Gastrocnemius medialis (tissue), 4 donors: ENCODE data around the gene RAD23A. TPM values are rescaled to one million over a fixed set of nuclear protein-coding genes. Genes with fewer than 3 reads are reported as not detected.

Experiments used
- ATAC-seq, 2 donors: fragments of 150-250 bp; one replicate each; pipeline ENCODE4 v1.9.1; 2016
- DNase-seq, 2 donors: peaks; one replicate each; pipeline ENCODE4 v3.0.0-alpha.2; 2019
- H3K27ac ChIP-seq, 4 donors: fragments of 200-600 bp; sonication (generic); 1 replicate in 1 of 4; 2 replicates in 3 of 4; pipeline ENCODE4 v1.5.1; 2016 to 2018; ENCODE audit warnings: mild to moderate bottlenecking in 2 of 4, moderate library complexity in 1 of 4
- H3K27me3 ChIP-seq, 3 donors: fragments of 200-600 bp; sonication (generic) in 2 of 3; 1 replicate in 1 of 3; 2 replicates in 2 of 3; pipeline versions ENCODE4 v1.5.1 to v1.6.0; 2016 to 2019; ENCODE audit warnings: mild to moderate bottlenecking in 1 of 3, moderate library complexity in 1 of 3
- H3K36me3 ChIP-seq, 2 donors: fragments of 200-600 bp; sonication (generic) in 1 of 2; one replicate each; pipeline ENCODE4 v1.5.1; 2017 to 2018
- H3K4me1 ChIP-seq, 2 donors: fragments of 200-600 bp; sonication (generic) in 1 of 2; one replicate each; pipeline ENCODE4 v1.5.1; 2016 to 2017; ENCODE audit warnings: mild to moderate bottlenecking in 2 of 2
- H3K4me3 ChIP-seq, 4 donors: fragments of 200-600 bp; sonication (generic) in 3 of 4; 1 replicate in 1 of 4; 2 replicates in 3 of 4; pipeline ENCODE4 v1.5.1; 2016 to 2019; ENCODE audit warnings: mild to moderate bottlenecking in 2 of 4
- H3K9me3 ChIP-seq, 3 donors: fragments of 200-600 bp; sonication (generic) in 2 of 3; 1 replicate in 1 of 3; 2 replicates in 2 of 3; pipeline ENCODE4 v1.5.1; 2016 to 2019
- CTCF ChIP-seq, 5 experiments: fragments of 450-650 bp in 3 of 5; fragments of 200-600 bp in 2 of 5; sonication (generic) in 2 of 5; IDR thresholded peaks in 4 of 5; conservative IDR thresholded peaks in 1 of 5; 1 replicate in 4 of 5; 2 replicates in 1 of 5; pipeline ENCODE4 v1.5.1; 2016 to 2019; ENCODE audit warnings: antibody characterized with exemption in 5 of 5, mild to moderate bottlenecking in 3 of 5, moderate library complexity in 3 of 5
- POLR2A ChIP-seq, 2 donors: fragments of 450-650 bp; IDR thresholded peaks; one replicate each; pipeline ENCODE4 v1.6.1; 2017; ENCODE audit warnings: antibody characterized with exemption in 2 of 2, mild to moderate bottlenecking in 2 of 2, moderate library complexity in 2 of 2
- in situ Hi-C, 4 donors: fragments of 200-750 bp; cut with MboI; loops; one replicate each; pipeline versions ENCODE4 v1.15.0 to v1.8.0; 2017; ENCODE audit warnings: low sequenced_read_pairs in 4 of 4
- intact Hi-C: fragments of 100-400 bp; cut with DNase I; formaldehyde crosslinking; loops from one replicate; pipeline ENCODE4 v1.15.1; 2023; ENCODE audit warnings: low total_unique reads
- total RNA-seq, 4 donors: library from RNA; depleted of rRNA; stranded (reverse); fragments of >200 nt; gene quantifications; one replicate each; pipeline versions ENCODE4 v1.1.0 to v1.2.3, GENCODE V29; 2016

Gene RAD23A
- total RNA-seq, 4 donors from 2014 or later: 618 to 949 (median 780) TPM

DNA sequence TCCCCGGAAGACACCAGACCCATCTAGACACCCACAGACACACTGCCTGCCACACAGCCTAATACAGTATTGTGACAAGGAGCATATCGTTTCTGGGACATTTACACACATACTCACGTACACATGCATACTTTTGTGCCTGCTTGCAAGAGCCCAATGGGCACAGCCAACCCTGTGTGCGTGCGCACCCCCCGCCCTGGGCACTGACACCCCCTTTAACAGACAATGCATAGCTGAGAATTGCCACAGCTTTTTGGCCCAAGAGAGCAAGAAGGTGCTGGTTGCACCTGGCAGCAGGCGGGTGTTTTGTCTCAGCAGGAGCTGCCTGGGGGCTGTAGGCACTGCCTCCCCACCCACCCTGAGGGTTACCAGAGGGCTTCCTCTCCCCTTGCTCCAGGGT is 47.9 kb downstream of the RAD23A start:
- Histone ChIP-seq H3K27ac (peak overlapping the region; percentile 73 to 96 (median 82)), H3K4me3 (no peak overlapping the region), H3K4me1 (peaks cover 19 to 21% of the 10 kb centered on the region in 2 donors), H3K9me3 (no peaks in the 10 kb centered on the region), H3K36me3 (no peaks in the 10 kb centered on the region), H3K27me3 (no peaks in the 10 kb centered on the region)
- TF ChIP-seq CTCF (IDR thresholded peaks at IDR 0.05 in 4 of 5, conservative IDR thresholded peaks at IDR 0.05 in 1 of 5): no peak
- TF ChIP-seq POLR2A (IDR thresholded peaks at IDR 0.05): no peak
- ATAC-seq (no peak), DNase-seq (no peak)
- in situ Hi-C loops (no loop called here), intact Hi-C loops (no loop called here)

DNA sequence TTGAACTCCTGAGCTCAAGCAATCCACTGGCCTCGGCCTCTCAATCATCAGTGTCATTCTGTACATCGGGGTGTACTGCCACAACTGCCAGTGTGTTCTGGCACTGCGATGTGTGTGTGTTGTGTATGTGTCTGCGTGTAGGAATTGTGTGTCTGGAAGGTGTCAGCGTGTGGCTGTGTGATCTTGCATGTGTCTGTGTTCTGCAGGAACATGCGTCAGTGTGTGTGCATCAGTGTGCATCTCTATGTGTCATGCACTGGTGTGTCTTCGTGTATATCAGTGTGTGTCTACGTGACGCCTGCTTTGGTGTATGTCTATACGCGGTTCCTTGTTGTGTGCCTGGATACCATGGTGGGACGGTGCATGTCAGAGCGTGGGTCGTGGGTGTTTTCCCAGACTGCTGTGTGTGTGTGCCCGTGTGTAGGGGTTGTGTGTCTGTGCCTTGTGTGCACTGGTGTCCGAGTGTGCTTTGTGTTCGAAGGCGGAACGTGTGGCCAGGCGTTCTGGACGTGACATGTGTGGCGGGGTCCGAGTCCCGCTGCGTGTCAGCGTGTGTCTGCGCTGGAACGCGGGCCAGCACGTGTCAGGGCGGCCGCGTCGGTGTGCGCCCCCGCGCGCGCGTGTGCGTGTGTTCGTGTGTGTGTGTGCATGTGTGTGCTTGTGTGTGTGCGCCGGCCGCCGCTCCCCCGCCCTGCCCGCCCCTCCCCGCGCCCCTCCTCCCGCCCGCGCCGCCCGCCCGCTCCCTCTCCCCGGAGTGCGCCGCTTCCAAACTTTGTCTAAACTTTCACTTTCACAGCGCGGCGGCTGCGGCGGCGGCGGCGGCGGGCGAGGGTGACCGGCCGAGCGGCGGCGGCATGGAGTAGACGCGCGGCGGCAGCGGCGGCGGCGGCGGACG is 49.3 kb downstream of the RAD23A start, which contains the start of gene NFIX:
Gene NFIX, plus strand, starts transcription at position 775 of the 895 bp plus-strand sequence. CDS start 363 bp downstream, outside the sequence.
- in situ Hi-C loops: no loop called here
- TF ChIP-seq CTCF (IDR thresholded peaks at IDR 0.05 in 4 of 5, conservative IDR thresholded peaks at IDR 0.05 in 1 of 5) (no peak), POLR2A (IDR thresholded peaks at IDR 0.05) (no peak)
- peak; percentile 21 to 32 for ATAC-seq

DNA sequence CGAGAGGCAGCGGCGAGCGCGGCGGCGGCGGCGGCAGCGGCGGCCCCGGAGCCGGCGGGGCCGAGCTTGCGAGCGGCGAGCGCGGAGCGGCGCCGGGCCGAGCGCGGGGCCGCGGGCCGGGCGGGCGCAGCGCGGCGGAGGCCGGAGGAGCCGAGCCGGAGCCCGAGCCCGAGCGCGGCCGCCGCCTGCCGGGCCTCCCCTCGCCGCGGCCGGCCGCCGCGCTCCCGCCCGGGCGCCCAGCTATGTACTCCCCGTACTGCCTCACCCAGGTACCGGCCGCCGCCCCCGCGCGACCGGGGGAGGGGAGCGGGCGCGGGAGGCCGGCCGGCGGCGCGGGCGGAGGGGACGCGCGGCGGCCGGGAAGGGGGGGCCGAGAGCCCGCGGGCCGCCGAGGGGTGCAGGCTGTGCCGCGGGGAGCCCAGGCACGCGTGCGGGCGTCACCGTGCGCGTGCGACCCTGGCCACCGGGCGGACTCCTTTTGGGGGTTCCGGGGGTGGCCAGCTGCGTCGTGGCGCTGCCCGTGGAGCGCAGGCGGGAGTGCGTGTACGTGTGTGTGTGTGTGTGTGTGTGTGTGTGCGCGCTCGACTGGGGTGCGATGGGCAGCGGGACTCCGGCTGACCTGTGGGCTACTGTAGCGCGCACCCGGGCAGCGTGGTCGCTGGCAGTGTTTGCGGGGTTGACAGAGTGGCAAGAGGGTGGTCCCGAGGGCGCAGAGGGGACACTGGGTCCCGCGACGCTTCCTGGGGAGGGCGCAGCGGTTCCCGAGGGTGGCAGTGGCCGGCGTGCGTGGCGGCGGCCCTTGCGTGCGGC is 50.1 kb downstream of the RAD23A start:
- peak; percentile 34 to 37 for ATAC-seq
- Histone ChIP-seq H3K27me3 (no peaks in the 10 kb centered on the region), H3K27ac (peak overlapping the region; percentile 97 to 100 (median 99)), H3K9me3 (no peaks in the 10 kb centered on the region), H3K4me1 (peaks cover 38 to 43% of the 10 kb centered on the region in 2 donors), H3K36me3 (no peaks in the 10 kb centered on the region), H3K4me3 (peak overlapping the region; percentile 63 to 86 (median 80))
- DNase-seq: no peak
- intact Hi-C loops: loop anchor here (2.0 kb wide), 2 partner anchors 17 to 31 kb away; no protein-coding TSS in a partner anchor
- TF ChIP-seq CTCF (IDR thresholded peaks at IDR 0.05 in 4 of 5, conservative IDR thresholded peaks at IDR 0.05 in 1 of 5) (no peak), POLR2A (IDR thresholded peaks at IDR 0.05) (peak in 1 of 2 donors; percentile 9)
- in situ Hi-C loops: no loop called here

More for the DNA sequence above, 49.3 kb downstream of the RAD23A start, which contains the start of gene NFIX:
- intact Hi-C loops: no loop called here
- peak within 1 kb of the TSS; percentile 97 to 100 (median 99) for H3K27ac ChIP-seq
- peak in 1 of 2 donors; percentile 70 for DNase-seq
- no peaks in the 10 kb centered on the region for H3K9me3 ChIP-seq
- H3K36me3 ChIP-seq: no peaks in the 10 kb centered on the region
- peak within 1 kb of the TSS; percentile 76 to 86 (median 80) for H3K4me3 ChIP-seq
- no peaks in the 10 kb centered on the region for H3K27me3 ChIP-seq
- peaks cover 31 to 35% of the 10 kb centered on the region in 2 donors for H3K4me1 ChIP-seq

DNA sequence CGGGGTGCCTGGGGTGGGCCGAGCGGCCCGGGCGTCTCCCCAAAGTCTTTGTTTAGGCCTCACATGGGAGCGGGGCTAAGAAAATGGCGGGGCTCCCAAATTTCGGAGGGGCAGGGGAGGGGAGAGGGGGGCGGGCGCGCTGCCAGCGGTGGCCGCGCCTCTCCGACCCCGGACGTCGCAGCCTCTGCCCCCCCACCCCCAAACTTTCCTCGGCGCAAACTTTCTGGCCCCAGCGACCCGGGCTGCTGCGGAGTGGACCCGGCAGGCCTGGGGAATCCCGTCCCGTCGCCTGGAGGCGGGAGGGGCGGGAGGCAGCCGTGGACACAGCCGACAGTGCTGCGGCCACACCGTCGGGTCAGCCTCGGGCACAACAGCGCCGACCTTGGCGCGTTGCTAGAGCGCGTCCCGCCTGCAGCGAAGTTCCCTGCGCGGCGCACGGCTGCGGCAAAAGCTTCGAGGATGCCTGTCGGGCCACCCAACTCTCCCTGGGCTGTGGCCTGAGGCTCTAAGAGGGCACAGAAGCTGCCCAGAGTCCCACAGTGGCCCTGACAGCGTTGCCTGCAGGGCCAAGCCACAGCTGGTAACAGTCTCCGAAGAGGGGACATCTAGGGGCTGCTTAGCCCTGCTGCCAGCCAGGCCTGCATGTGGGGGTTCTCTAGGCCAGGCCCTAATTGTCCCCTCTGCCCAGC is 50.9 kb downstream of the RAD23A start:
- Histone ChIP-seq H3K9me3 (no peaks in the 10 kb centered on the region), H3K27ac (peak overlapping the region; percentile 97 to 100 (median 99)), H3K4me3 (peak overlapping the region; percentile 63 to 86 (median 80)), H3K36me3 (no peaks in the 10 kb centered on the region), H3K27me3 (no peaks in the 10 kb centered on the region), H3K4me1 (peaks cover 45 to 51% of the 10 kb centered on the region in 2 donors)
- in situ Hi-C loops (no loop called here), intact Hi-C loops (loop anchor here (2.0 kb wide), 2 partner anchors 16 to 30 kb away; no protein-coding TSS in a partner anchor)
- ATAC-seq: peak; percentile 39 to 47
- TF ChIP-seq POLR2A (IDR thresholded peaks at IDR 0.05): no peak
- TF ChIP-seq CTCF (IDR thresholded peaks at IDR 0.05 in 4 of 5, conservative IDR thresholded peaks at IDR 0.05 in 1 of 5): no peak
- peak in 1 of 2 donors; percentile 66 for DNase-seq
